ENCODE data around the gene PCDHA8.

DNA sequence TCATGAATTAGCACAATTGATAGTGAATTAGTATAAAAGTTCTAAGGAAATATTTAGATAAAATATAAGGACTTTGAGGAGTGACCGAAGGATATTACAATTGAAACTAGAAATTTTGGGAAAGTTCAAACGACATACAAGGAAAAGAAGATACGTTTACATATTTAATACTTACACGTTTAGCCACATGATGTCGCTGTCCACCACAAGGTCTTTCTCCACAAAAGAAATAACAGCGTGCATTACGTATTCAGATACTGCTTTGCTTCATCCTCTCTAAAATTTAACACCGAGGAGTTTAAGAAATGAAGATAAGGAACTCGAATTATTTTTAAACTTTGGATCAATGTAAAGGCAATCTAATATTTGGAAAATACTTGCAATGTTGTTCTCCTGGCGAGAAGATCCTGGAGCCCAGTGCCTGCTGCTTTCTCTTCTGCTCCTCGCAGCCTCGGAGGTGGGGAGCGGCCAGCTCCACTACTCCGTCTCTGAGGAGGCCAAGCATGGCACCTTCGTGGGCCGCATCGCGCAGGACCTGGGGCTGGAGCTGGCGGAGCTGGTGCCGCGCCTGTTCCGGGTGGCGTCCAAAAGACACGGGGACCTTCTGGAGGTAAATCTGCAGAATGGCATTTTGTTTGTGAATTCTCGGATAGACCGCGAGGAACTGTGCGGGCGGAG is 40.0 kb upstream of the PCDHA8 start, which contains the start of gene PCDHA3:
- TF ChIP-seq CTCF (IDR thresholded peaks at IDR 0.05), result peak in 2 of 3 donors; percentile 7 to 25
- TF ChIP-seq POLR2A (IDR thresholded peaks at IDR 0.05), result no peak

Measured in ovary (tissue), 3 donors.